22Rv1 (cell line): ENCODE data around the gene DNAH10.

Source experiments
- CTCF ChIP-seq: fragments of 450-650 bp; IDR thresholded peaks from 2 replicates; pipeline ENCODE4 v1.5.1; 2017; ENCODE audit warnings: mild to moderate bottlenecking
- ZFX ChIP-seq: fragments of 450-650 bp; IDR thresholded peaks from 2 replicates; pipeline ENCODE4 v1.6.1; 2017; ENCODE audit warnings: antibody characterized with exemption, borderline replicate concordance

DNA sequence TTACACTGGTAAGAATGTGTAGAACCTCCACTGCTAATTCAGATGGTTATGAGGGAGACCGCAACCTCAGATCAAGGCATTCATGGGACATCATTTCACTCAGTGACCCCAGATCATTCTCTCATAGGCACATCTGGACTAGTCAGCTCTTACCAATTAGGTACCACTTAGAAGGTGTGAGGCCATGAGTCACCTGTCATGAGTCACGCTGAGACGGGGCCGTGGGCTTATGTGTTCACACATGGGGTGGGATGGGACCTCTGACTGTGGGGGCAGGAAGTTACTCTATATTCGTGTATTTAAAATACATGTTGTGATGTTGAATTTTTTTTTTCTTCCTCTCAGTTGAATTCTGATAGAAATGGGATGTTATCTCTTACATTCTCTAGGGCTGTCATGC, 154.6 kb downstream of the DNAH10 start:
- TF ChIP-seq CTCF (no peak), ZFX (no peak)
